AG08396 (cell line): ENCODE results near the gene DOLPP1.
A peak's percentile ranks its signal among the peaks of the same experiment; 100 is the strongest.

Experiments used
- DNase-seq: peaks from one replicate; pipeline ENCODE4 v3.0.0; 2012; ENCODE audit warnings: low spot score, mixed read lengths

Gene DOLPP1

DNA sequence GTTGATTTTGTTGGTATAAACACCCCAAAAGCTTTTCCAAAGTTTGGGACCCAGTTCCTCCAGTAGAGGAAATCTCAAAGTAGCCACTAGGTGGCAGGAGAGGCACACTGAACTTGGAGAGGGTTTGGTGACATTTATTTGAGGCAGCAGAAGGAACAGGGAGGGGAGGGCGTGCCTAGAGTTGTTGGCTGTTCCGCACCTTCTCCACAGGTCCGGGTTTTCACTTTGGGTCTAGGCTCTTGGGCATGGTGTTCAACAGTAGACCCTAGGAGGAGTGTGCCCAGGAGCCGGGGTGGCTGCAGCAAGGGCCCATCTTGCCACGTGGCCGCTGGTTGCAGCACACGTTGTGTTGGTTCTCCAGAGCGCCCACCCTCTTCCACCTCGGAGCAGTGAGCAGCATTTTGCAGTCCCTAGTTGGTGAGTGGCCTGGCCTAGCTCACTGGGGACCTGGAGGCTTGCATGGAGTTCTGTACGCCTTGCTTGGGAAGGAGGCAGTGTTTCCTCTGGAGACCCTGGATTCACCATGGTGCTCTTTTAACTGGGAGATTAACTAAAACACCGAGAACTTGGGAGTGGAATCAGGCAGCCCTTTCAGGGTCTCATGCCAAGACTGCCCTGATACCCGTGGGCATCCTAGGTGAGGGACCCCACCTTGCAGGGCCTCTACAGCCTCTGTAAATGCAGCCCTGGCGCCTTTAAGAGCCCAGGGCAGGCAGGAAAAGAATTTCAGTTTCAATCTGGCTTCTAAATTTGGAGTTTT lies 58.5 kb downstream of the DOLPP1 start:
- DNase-seq: peak; percentile 73

- DNase-seq: peak; percentile 89
Observed at GRCh38 chr9:129139993-129140396, 59.1 kb downstream of the DOLPP1 start.
